H1 (cell line): Measurements from ENCODE around the gene HMCN1.

Source experiments
- CEBPB ChIP-seq: IDR thresholded peaks from 2 replicates; pipeline ENCODE4 v1.6.1; 2012; ENCODE audit warnings: low read depth, low read length
- EP300 ChIP-seq, 2 experiments: IDR thresholded peaks; 1 replicate in 1 of 2; 2 replicates in 1 of 2; pipeline ENCODE4 v1.6.1; 2011 to 2012; ENCODE audit warnings: low read depth in 2 of 2, low read length in 2 of 2, mild to moderate bottlenecking in 2 of 2, borderline replicate concordance in 1 of 2, inconsistent platforms in 1 of 2, moderate library complexity in 1 of 2
- EZH2 ChIP-seq: fragments of 200-600 bp; sonication (generic); IDR thresholded peaks from 2 replicates; pipeline ENCODE4 v1.7.1; 2012; ENCODE audit warnings: low read depth, mild to moderate bottlenecking, moderate library complexity, low read length, inconsistent platforms; ENCODE audit not compliant: severe bottlenecking
- JUN ChIP-seq: IDR thresholded peaks from 2 replicates; pipeline ENCODE4 v1.6.1; 2011; ENCODE audit warnings: low read depth, mild to moderate bottlenecking, improper control_type of control experiment, low read length
- KDM5A ChIP-seq: fragments of 200-600 bp; IDR thresholded peaks from 2 replicates; pipeline ENCODE4 v1.7.1; 2012; ENCODE audit warnings: mild to moderate bottlenecking, low read length, inconsistent platforms, mixed read lengths
- POLR2A ChIP-seq, 2 experiments: IDR thresholded peaks; 1 replicate in 1 of 2; 2 replicates in 1 of 2; pipeline ENCODE4 v1.6.1; 2011; ENCODE audit warnings: low read depth in 2 of 2, low read length in 2 of 2, mild to moderate bottlenecking in 2 of 2; ENCODE audit errors: control extremely low read depth in 1 of 2
- SP1 ChIP-seq: IDR thresholded peaks from 2 replicates; pipeline ENCODE4 v1.6.1; 2011; ENCODE audit warnings: low read depth, low read length
- SP2 ChIP-seq: IDR thresholded peaks from 2 replicates; pipeline ENCODE4 v1.6.1; 2012; ENCODE audit warnings: mild to moderate bottlenecking, low read length, inconsistent platforms
- TAF7 ChIP-seq: optimal IDR thresholded peaks from 2 replicates; pipeline ENCODE3; 2011; ENCODE audit warnings: low read depth, mild to moderate bottlenecking, inconsistent platforms, low read length, moderate library complexity, borderline replicate concordance
- TF ChIP-seq, protein P1 (sequence below), 3 experiments: IDR thresholded peaks; 1 replicate in 2 of 3; 2 replicates in 1 of 3; pipeline versions ENCODE4 v1.5.1 to v1.6.1; 2011; ENCODE audit warnings: low read length in 3 of 3, mild to moderate bottlenecking in 3 of 3, inconsistent platforms in 2 of 3, low read depth in 1 of 3, moderate library complexity in 1 of 3; ENCODE audit not compliant: insufficient read depth in 1 of 3; ENCODE audit errors: control extremely low read depth in 1 of 3
- TF ChIP-seq, protein P2 (sequence below): IDR thresholded peaks from 2 replicates; pipeline ENCODE4 v1.6.1; 2011; ENCODE audit warnings: low read length, improper control_type of control experiment
- TF ChIP-seq, protein P3 (sequence below): IDR thresholded peaks from 2 replicates; pipeline ENCODE4 v1.6.1; 2011; ENCODE audit warnings: low read depth, mild to moderate bottlenecking, low read length; ENCODE audit not compliant: insufficient read depth

DNA sequence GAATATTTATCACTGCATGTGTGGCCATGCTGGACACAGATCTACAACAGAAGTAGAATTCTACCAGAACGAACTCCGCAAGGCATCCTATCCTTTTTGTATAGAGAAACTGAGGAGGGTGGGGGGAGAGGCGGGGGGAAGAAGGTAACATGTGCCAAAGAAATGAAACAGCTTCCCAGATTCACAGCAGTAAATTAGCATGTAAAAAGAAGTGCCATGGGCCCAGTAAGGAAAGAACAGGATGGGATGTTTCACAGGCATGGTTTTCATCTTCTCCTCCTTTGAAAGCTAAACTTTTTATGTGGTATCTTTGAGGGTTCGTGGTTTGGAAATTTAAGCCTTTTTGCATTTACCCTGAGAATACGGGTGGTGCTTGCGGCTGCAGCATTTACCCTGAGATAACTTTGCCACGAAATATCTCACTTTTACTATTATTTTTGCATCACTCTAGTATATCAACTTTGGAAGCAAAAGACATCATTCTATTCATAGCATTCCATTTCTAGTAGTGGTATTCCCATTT is 471.9 kb downstream of the HMCN1 start:
- no peak for TF ChIP-seq SP1
- no peak for TF ChIP-seq CEBPB
- no peak for TF ChIP-seq JUN
- no peak for TF ChIP-seq EZH2
- no peak for TF ChIP-seq POLR2A (IDR thresholded peaks at IDR 0.05; ENCODE audit: control extremely low read depth in 1 of 2, low read depth in 2 of 2, low read length in 2 of 2)
- TF ChIP-seq, protein P1, sequence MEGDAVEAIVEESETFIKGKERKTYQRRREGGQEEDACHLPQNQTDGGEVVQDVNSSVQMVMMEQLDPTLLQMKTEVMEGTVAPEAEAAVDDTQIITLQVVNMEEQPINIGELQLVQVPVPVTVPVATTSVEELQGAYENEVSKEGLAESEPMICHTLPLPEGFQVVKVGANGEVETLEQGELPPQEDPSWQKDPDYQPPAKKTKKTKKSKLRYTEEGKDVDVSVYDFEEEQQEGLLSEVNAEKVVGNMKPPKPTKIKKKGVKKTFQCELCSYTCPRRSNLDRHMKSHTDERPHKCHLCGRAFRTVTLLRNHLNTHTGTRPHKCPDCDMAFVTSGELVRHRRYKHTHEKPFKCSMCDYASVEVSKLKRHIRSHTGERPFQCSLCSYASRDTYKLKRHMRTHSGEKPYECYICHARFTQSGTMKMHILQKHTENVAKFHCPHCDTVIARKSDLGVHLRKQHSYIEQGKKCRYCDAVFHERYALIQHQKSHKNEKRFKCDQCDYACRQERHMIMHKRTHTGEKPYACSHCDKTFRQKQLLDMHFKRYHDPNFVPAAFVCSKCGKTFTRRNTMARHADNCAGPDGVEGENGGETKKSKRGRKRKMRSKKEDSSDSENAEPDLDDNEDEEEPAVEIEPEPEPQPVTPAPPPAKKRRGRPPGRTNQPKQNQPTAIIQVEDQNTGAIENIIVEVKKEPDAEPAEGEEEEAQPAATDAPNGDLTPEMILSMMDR (IDR thresholded peaks at IDR 0.05; ENCODE audit: control extremely low read depth in 1 of 3, insufficient read depth in 1 of 3, low read depth in 1 of 3, low read length in 3 of 3) = no peak
- no peak for TF ChIP-seq EP300 (IDR thresholded peaks at IDR 0.05; ENCODE audit: borderline replicate concordance in 1 of 2, low read depth in 2 of 2, low read length in 2 of 2)
- TF ChIP-seq, protein P2, sequence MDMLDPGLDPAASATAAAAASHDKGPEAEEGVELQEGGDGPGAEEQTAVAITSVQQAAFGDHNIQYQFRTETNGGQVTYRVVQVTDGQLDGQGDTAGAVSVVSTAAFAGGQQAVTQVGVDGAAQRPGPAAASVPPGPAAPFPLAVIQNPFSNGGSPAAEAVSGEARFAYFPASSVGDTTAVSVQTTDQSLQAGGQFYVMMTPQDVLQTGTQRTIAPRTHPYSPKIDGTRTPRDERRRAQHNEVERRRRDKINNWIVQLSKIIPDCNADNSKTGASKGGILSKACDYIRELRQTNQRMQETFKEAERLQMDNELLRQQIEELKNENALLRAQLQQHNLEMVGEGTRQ = no peak
- no peak for TF ChIP-seq SP2
- no peak for TF ChIP-seq KDM5A
- TF ChIP-seq, protein P3, sequence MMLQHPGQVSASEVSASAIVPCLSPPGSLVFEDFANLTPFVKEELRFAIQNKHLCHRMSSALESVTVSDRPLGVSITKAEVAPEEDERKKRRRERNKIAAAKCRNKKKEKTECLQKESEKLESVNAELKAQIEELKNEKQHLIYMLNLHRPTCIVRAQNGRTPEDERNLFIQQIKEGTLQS = no peak
- TF ChIP-seq TAF7 = no peak
